OCI-LY3 (cell line): ENCODE data around the gene NOP58.

Source experiments
- H2AFZ ChIP-seq: fragments of 200-600, 300-600 bp; shearing (Covaris generic); 2 replicates; pipeline ENCODE4 v1.6.0; 2014; ENCODE audit warnings: antibody characterized with exemption, low read depth, low read length
- H3K27ac ChIP-seq: fragments of 200-600, 300-600 bp; sonication (generic); 2 replicates; pipeline ENCODE4 v1.5.1; 2014; ENCODE audit warnings: mild to moderate bottlenecking, low read length, moderate library complexity, mixed read lengths
- H3K27me3 ChIP-seq: fragments of 200-600, 300-600 bp; sonication (generic); 2 replicates; pipeline ENCODE4 v1.6.1; 2014; ENCODE audit warnings: low read depth, low read length, mixed read lengths
- H3K36me3 ChIP-seq: fragments of 200-600, 300-600 bp; sonication (generic); replicated peaks from 2 replicates; pipeline ENCODE3; 2014; ENCODE audit warnings: low read depth, low read length, mixed read lengths
- H3K4me1 ChIP-seq: fragments of 300-600, 200-600 bp; sonication (generic); 2 replicates; pipeline ENCODE4 v1.6.1; 2014; ENCODE audit warnings: low read length, mixed read lengths
- H3K4me2 ChIP-seq: fragments of 200-600, 300-600 bp; sonication (generic); 2 replicates; pipeline ENCODE4 v1.6.1; 2014; ENCODE audit warnings: low read length, mixed read lengths
- H3K4me3 ChIP-seq: fragments of 300-600, 200-600 bp; sonication (generic); 2 replicates; pipeline ENCODE4 v1.5.1; 2014; ENCODE audit warnings: antibody characterized with exemption, mild to moderate bottlenecking, low read length, moderate library complexity
- H3K79me2 ChIP-seq: fragments of 300-600, 200-600 bp; shearing (Covaris generic); 2 replicates; pipeline ENCODE4 v1.6.1; 2014; ENCODE audit warnings: mild to moderate bottlenecking, low read length, mixed read lengths
- H3K9ac ChIP-seq: fragments of 300-600, 200-600 bp; shearing (Covaris generic); 2 replicates; pipeline ENCODE4 v1.6.0; 2014; ENCODE audit warnings: mild to moderate bottlenecking, low read length, moderate library complexity
- H3K9me3 ChIP-seq: fragments of 200-600, 300-600 bp; shearing (Covaris generic); 2 replicates; pipeline ENCODE4 v1.6.1; 2014; ENCODE audit warnings: low read length, mixed read lengths; ENCODE audit not compliant: insufficient read depth
- H4K20me1 ChIP-seq: fragments of 200-600, 300-600 bp; sonication (generic); 2 replicates; pipeline ENCODE4 v1.6.1; 2016; ENCODE audit warnings: low read length, mixed read lengths; ENCODE audit not compliant: insufficient read depth
- EZH2phosphoT487 ChIP-seq: fragments of 200-600 bp; shearing (Covaris generic); IDR thresholded peaks from 2 replicates; pipeline ENCODE4 v1.6.1; 2018; ENCODE audit warnings: antibody characterized with exemption, mixed run types, low read depth
- TF ChIP-seq, protein P1 (sequence below): fragments of 200-600, 300-600 bp; sonication (generic); IDR thresholded peaks from 2 replicates; pipeline ENCODE4 v1.5.1; 2014; ENCODE audit warnings: antibody characterized with exemption, low read length, low read depth

NOP58 gene

DNA sequence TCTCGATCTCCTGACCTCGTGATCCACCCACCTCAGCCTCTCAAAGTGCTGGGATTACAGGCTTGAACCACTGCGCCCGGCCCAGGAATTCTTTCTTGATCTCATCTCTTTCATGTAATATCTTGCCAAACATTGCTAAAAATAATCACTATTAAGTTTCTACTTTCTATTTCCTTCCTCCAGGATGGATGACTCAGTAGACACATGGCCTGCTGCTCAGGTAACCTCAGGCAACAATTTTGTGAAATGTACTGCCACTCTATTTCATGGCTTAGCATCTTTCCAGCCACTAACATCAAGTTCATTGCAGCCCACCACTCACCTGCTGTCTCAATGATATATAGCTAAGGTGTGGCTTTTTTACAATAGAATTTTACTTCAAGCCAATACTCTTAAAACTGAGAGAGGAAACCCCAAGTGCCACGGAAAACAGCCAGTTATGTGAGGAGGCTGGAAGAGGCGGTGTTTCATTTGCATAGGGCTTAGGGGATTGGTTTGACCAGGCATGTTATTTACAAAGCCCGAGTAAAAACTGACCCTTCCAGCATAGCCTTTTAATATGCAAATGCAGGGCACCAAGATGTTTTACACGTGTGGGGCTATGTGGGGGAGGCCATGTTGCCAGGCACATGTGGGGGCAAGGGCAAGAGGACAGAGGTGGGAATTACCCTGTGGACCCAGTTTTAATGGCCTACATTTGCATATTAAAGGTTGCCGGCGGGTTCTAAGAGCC is 15.9 kb upstream of the NOP58 start:
- Histone ChIP-seq H3K4me2 (no peak overlapping the region), H3K4me1 (no peaks in the 10 kb centered on the region), H3K4me3 (no peak overlapping the region), H3K79me2 (no peaks in the 10 kb centered on the region), H4K20me1 (no peaks in the 10 kb centered on the region), H3K9ac (no peak overlapping the region), H3K27me3 (no peaks in the 10 kb centered on the region), H3K36me3 (no peaks in the 10 kb centered on the region), H3K9me3 (no peaks in the 10 kb centered on the region), H2AFZ (no peak overlapping the region), H3K27ac (no peak overlapping the region)
- TF ChIP-seq, protein P1, sequence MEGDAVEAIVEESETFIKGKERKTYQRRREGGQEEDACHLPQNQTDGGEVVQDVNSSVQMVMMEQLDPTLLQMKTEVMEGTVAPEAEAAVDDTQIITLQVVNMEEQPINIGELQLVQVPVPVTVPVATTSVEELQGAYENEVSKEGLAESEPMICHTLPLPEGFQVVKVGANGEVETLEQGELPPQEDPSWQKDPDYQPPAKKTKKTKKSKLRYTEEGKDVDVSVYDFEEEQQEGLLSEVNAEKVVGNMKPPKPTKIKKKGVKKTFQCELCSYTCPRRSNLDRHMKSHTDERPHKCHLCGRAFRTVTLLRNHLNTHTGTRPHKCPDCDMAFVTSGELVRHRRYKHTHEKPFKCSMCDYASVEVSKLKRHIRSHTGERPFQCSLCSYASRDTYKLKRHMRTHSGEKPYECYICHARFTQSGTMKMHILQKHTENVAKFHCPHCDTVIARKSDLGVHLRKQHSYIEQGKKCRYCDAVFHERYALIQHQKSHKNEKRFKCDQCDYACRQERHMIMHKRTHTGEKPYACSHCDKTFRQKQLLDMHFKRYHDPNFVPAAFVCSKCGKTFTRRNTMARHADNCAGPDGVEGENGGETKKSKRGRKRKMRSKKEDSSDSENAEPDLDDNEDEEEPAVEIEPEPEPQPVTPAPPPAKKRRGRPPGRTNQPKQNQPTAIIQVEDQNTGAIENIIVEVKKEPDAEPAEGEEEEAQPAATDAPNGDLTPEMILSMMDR, result no peak
- no peak for TF ChIP-seq EZH2phosphoT487

DNA sequence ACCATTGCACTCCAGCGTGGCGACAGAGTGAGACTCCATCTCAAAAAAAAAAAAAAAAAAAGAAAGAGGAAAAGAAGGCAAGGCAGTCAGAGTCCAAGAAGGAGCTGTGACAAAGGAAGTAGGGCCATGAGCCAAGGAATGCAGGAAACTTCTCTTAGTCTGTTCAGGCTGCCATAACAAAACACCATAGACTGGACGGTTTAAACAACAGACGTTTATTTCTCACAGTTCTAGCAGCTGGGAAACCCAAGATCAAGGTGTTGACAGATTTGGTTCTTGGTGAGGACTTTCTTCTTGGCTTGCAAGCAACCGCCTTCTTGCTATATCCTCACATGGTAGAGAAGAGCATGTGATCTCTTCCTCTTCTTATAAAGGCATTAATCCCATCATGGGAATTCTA is 14.1 kb upstream of the NOP58 start:
- no peak for TF ChIP-seq EZH2phosphoT487
- TF ChIP-seq, protein P1, result no peak
- no peaks in the 10 kb centered on the region for H3K27me3 ChIP-seq
- no peak overlapping the region for H3K4me2 ChIP-seq
- no peaks in the 10 kb centered on the region for H3K9me3 ChIP-seq
- no peaks in the 10 kb centered on the region for H4K20me1 ChIP-seq
- H3K4me3 ChIP-seq, result no peak overlapping the region
- H3K9ac ChIP-seq, result no peak overlapping the region
- no peak overlapping the region for H2AFZ ChIP-seq
- no peaks in the 10 kb centered on the region for H3K36me3 ChIP-seq
- no peaks in the 10 kb centered on the region for H3K79me2 ChIP-seq
- H3K4me1 ChIP-seq, result no peaks in the 10 kb centered on the region
- no peak overlapping the region for H3K27ac ChIP-seq

DNA sequence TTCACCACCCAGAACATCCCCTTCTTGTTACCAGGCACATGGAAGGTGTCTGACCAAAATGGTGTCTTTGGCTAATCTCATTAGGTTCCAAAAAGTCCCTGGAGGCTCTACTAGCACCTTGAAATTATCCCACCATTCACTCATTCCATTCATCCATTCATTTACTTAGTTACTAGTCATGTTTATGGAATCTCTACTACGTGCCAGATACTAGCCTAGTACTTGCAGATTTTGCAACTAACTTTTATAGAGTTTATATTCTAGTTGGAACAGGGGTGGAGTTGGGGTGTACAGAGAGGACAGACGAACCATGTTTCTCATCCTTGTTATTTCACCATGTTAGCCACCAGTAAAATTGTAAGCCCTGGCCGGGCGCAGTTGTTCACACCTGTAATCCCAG is 4.0 kb upstream of the NOP58 start:
- peaks cover 23% of the 10 kb centered on the region for H3K79me2 ChIP-seq
- H2AFZ ChIP-seq, result no peak overlapping the region
- TF ChIP-seq, protein P1, result no peak
- no peak for TF ChIP-seq EZH2phosphoT487
- no peaks in the 10 kb centered on the region for H3K9me3 ChIP-seq
- H3K4me2 ChIP-seq, result no peak overlapping the region
- peaks cover 29% of the 10 kb centered on the region for H3K4me1 ChIP-seq
- H4K20me1 ChIP-seq, result peaks cover 1% of the 10 kb centered on the region
- no peak overlapping the region for H3K9ac ChIP-seq
- peaks cover 1% of the 10 kb centered on the region for H3K36me3 ChIP-seq
- no peak overlapping the region for H3K4me3 ChIP-seq
- no peaks in the 10 kb centered on the region for H3K27me3 ChIP-seq
- H3K27ac ChIP-seq, result no peak overlapping the region

DNA sequence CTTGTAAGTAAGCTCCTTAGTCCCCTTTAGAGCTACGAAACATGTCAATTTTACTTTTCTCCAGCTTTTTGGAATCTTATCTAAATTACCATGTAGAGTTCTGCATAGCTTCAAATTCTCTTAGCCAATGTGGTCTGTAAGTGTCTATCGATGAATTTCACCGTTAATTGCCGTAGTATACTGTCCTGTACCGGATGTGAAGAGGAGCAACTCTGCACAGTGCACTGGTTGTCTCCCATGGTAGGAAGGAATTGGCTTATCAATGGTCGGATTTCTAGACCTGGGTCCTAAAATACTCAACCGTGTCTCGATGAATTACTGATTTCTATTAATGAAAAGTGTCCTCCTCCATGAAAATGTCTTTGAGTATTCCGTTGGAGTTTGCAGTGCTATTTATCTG is 1.9 kb downstream of the NOP58 start:
- Histone ChIP-seq H3K27ac (peak overlapping the region; percentile 86), H3K27me3 (no peaks in the 10 kb centered on the region), H4K20me1 (peaks cover 60% of the 10 kb centered on the region), H3K4me3 (peak overlapping the region; percentile 97), H3K4me1 (peaks cover 62% of the 10 kb centered on the region), H3K36me3 (peaks cover 15% of the 10 kb centered on the region), H3K79me2 (peaks cover 83% of the 10 kb centered on the region), H2AFZ (no peak overlapping the region), H3K9me3 (no peaks in the 10 kb centered on the region), H3K4me2 (peak overlapping the region; percentile 83), H3K9ac (peak overlapping the region; percentile 99)
- TF ChIP-seq, protein P1, result no peak
- TF ChIP-seq EZH2phosphoT487, result no peak
